GM21717 (cell line): ENCODE data around the gene TKT.
"Not testable (repeated sequence)": the region's sequence is repeated elsewhere in the genome, so short reads cannot be mapped to it uniquely, and the experiment has no call there.

ENCODE experiments used
- ATAC-seq: cut with Tn5 transposase; IDR thresholded peaks from one replicate; pipeline ENCODE4 v1.9.1; 2021; ENCODE audit warnings: mild to moderate bottlenecking, moderate library complexity; ENCODE audit not compliant: unreplicated experiment

TKT gene

GRCh38 chr3:53260286-53260785, 4.5 kb upstream of the TKT start:
- no peak for ATAC-seq

GRCh38 chr3:53259427-53260259, 3.8 kb upstream of the TKT start:
- ATAC-seq = no peak

- ATAC-seq = no peak
Observed at GRCh38 chr3:53258600-53259426, 3.0 kb upstream of the TKT start.

GRCh38 chr3:53257465-53257864, 1.6 kb upstream of the TKT start:
- no peak for ATAC-seq

- no peak for ATAC-seq
Observed at GRCh38 chr3:53256704-53257055, 858 bp upstream of the TKT start.

- ATAC-seq = peak; percentile 39
Observed at GRCh38 chr3:53255423-53255774, 423 bp downstream of the TKT start.

- ATAC-seq = peak; percentile 52
Observed at GRCh38 chr3:53254509-53255422, 1.1 kb downstream of the TKT start.

- ATAC-seq = no peak
Observed at GRCh38 chr3:53253707-53254508, 1.9 kb downstream of the TKT start.

GRCh38 chr3:53252947-53253322, 2.9 kb downstream of the TKT start:
- not testable (repeated sequence) for ATAC-seq

- ATAC-seq = no peak
Observed at GRCh38 chr3:53252096-53252946, 3.5 kb downstream of the TKT start.

GRCh38 chr3:53250881-53251605, 4.8 kb downstream of the TKT start:
- no peak for ATAC-seq

GRCh38 chr3:53250453-53250852, 5.4 kb downstream of the TKT start:
- no peak for ATAC-seq

- no peak for ATAC-seq
Observed at GRCh38 chr3:53248161-53248560, 7.7 kb downstream of the TKT start.

- no peak for ATAC-seq
Observed at GRCh38 chr3:53247619-53248018, 8.2 kb downstream of the TKT start.

- no peak for ATAC-seq
Observed at GRCh38 chr3:53244271-53244670, 11.6 kb downstream of the TKT start.

- no peak for ATAC-seq
Observed at GRCh38 chr3:53243785-53244184, 12.0 kb downstream of the TKT start.

- ATAC-seq = no peak
Observed at GRCh38 chr3:53243165-53243564, 12.7 kb downstream of the TKT start.

- no peak for ATAC-seq
Observed at GRCh38 chr3:53242642-53243041, 13.2 kb downstream of the TKT start.

GRCh38 chr3:53242155-53242554, 13.7 kb downstream of the TKT start:
- ATAC-seq = no peak
